ENCODE results near the gene MOB2.

The MOB2 gene

GRCh38 chr11:1502954-1503707, 16.6 kb upstream of the MOB2 start:
- DNase-seq: no peak

- no peak for DNase-seq
Observed at GRCh38 chr11:1502168-1502953, 15.8 kb upstream of the MOB2 start.

DNA sequence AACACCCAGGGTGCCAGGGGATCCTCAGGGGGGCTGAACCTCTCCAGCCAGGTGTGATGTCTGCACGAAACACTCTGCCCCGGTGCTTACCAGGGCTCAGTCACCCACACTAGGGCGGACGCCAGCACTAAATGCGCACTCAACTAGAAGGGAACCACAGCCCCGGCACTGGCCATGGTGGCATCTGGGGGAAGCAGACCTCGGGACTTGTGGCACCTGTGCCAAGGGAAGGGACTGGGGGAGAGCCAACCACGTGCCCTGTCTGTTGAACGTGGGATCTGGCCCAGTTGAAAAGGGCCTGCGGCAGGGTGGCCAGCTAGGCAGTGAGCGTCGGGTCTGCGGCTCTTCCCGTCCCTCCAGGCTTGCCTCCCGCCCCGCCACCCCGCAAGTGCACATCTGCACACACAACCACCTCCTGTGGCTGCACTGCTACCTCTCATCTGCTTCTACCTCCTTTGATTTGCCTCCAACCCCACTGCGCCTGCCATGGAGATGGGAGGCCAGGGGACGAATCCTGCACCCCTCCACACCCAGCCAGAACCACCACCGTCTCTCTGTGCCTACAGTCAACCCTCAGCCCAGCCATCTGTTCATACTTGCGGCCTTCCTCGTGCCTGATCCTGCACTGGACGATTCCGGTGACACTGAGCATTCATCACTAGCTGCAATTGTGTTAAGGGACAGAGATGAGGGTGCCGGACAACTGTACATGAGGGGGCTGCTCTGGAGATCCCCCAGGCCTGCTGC, 15.0 kb upstream of the MOB2 start:
- no peak for DNase-seq

- DNase-seq: no peak
Observed at GRCh38 chr11:1500466-1501420, 14.2 kb upstream of the MOB2 start.

- DNase-seq: no peak
Observed at GRCh38 chr11:1499899-1500298, 13.3 kb upstream of the MOB2 start.

DNA sequence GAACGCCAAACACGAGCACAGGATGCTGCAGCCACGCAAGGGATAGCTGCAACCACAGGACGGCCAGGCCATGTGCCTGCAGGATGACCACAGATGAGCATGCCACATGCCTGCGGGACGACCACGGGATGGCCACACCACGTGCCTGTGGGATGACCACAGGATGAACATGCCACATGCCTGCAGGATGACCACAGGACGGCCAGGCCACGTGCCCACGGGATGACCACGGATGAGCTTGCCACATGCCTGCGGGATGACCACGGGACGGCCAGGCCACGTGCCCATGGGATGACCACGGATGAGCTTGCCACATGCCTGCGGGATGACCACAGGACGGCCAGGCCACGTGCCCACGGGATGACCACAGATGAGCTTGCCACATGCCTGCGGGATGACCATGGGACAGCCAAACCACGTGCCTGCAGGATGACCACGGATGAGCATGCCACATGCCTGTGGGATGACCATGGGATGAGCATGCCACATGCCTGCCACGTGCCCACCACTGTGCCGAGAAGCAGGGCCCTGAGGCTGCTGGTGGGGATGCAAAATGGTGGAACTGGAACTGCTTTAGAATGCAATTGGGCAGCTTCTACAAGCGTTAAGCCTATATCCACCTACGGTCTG, 12.8 kb upstream of the MOB2 start:
- no peak for DNase-seq

GRCh38 chr11:1498262-1498661, 11.7 kb upstream of the MOB2 start:
- no peak for DNase-seq

- DNase-seq: no peak
Observed at GRCh38 chr11:1497600-1497999, 11.0 kb upstream of the MOB2 start.

GRCh38 chr11:1496761-1497095, 10.1 kb upstream of the MOB2 start:
- no peak for DNase-seq

DNA sequence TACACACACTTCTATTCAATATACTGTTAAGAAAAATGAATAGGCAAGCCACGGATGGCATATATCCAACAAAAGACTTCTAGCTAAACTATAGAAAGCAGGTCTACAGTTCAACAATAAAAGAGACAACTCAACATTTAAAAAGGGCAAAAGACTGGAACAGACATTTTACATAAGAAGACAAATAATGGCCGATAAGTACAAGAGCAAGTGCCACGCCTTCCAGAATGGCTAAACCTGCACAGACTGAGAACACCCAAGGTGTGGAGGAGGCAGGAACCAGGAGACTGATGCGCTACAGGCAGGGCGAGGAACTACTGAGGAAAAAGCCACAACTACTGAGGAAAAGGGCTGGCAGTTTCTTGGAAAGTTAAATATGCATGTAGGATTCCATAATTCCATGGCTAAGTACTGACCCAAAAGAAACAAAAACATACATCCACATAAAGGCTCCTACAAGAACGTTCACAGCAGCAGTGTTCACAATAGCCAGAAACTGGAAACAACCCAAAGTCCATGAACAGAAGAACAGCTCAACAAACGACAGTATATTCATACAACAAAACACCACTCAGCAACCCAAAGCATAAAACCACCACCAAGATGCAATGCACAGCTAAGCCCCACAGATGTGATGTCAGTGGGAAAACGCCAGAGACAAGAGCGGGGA, 9.6 kb upstream of the MOB2 start:
- no peak for DNase-seq

DNA sequence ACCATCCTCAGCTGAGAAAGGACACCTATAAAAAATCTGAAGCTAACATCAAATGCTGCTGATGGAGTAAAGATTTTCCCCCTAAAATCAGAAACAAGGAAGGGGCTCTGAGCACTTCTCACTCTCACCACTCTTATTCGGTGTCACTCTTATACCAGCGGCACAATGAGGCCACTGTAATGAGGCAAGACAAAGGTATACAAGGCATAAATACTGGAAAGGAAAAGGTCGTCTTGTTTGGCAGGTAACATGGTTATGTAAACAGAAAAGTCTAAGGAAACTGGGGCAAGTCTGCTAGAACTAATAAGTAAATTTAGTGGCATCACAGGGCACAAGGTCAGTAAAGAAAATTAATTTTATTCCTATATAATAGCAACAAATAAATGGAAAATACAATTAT, 8.1 kb upstream of the MOB2 start:
- DNase-seq: no peak

- no peak for DNase-seq
Observed at GRCh38 chr11:1493650-1494244, 7.2 kb upstream of the MOB2 start.

DNA sequence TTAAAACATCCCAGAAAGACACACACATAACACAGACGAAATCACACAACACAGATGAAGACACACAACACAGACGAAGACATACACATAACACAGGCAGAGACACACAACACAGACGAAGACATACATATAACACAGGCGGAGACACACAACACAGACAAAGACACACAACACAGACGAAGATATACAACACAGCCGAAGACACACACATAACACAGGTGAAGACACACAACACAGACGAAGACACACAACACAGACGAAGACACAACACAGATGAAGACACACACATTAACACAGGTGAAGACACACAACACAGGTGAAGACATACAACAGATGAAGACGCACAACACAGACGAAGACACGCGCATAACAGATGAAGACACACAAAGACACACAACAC, 4.8 kb upstream of the MOB2 start:
- DNase-seq: no peak

GRCh38 chr11:1490651-1491050, 4.1 kb upstream of the MOB2 start:
- DNase-seq: no peak

GRCh38 chr11:1488575-1489180, 2.1 kb upstream of the MOB2 start:
- no peak for DNase-seq

GRCh38 chr11:1487851-1488574, 1.4 kb upstream of the MOB2 start:
- DNase-seq: no peak

GRCh38 chr11:1487091-1487850, 692 bp upstream of the MOB2 start:
- no peak for DNase-seq

DNA sequence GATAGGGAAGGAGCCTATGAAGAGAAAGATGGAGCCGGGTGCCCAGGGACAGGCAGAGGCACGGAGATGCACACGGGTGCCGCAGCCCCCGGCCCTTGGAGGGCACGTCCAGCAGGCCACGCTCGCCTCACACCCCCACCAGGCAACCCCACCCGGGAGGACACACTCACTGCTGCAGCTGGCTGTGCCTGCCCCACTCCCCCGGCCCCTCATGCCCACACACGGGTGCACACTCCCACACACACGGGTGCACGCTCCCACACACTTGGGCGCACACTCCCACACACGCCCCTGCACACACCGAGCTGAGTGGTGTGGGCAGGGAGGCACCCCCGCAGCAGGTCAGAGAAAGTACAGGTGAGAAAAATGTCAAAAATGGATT, 1.1 kb downstream of the MOB2 start:
- DNase-seq: no peak

All from stimulated activated CD4-positive, alpha-beta T cell treated with anti-CD3 and anti-CD28 coated beads, Interleukin-1b, Interleukin-23, amount 100 ng/mL, for 48 hours (primary cell).